ENCODE results near the gene HES7.

DNA sequence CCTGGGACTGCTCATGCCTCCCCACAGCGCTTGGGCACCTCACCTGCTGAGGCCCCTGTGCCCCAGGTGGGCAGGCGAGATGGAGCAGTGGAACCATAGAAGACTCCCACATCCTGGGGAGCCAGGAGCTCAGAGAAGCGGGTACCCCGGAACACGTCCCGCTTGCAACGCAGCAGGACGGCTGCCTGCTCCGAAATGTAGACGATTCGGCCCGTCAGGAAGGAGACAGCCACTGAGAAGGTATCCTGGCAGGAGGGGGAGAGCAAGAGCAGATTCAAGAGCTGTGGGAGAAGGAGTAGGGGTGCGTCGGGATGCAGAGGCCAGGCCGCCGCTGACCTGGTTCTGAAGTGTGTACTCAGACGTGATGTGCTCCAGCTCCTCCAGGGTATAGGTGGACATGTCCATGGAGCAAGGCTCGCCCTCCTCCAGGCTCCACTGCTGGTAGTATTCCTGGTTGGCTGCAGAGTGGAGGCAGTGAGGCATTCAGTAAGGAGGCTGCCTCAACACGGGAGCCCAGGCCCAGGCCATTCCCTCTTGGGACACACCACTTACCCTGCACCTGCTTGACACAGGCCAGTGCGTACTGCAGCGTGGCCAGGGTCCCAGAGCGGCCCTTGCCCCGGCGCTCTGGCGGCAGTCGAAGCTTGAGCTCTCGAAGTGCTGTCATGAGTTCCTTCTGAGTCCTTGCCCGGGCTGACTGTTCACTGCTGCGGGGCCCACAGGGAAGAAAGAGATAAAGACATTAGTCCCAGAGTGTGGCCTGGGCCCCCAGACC, 25.7 kb upstream of the HES7 start:
- no peak for TF ChIP-seq CTCF (IDR thresholded peaks at IDR 0.05)
- no peak for TF ChIP-seq EP300 (IDR thresholded peaks at IDR 0.05)

Data from esophagus muscularis mucosa (tissue), 3 donors.